GM18505 (cell line): ENCODE data around the gene FGR.

ENCODE experiments used
- ATAC-seq: cut with Tn5 transposase; IDR thresholded peaks from one replicate; pipeline ENCODE4 v1.9.1; 2021; ENCODE audit not compliant: unreplicated experiment
- POLR2A ChIP-seq: IDR thresholded peaks from 4 replicates; pipeline ENCODE4 v1.6.1; 2011; ENCODE audit warnings: borderline replicate concordance; ENCODE audit not compliant: insufficient read depth, insufficient read length; ENCODE audit errors: extremely low read depth

The FGR gene

DNA sequence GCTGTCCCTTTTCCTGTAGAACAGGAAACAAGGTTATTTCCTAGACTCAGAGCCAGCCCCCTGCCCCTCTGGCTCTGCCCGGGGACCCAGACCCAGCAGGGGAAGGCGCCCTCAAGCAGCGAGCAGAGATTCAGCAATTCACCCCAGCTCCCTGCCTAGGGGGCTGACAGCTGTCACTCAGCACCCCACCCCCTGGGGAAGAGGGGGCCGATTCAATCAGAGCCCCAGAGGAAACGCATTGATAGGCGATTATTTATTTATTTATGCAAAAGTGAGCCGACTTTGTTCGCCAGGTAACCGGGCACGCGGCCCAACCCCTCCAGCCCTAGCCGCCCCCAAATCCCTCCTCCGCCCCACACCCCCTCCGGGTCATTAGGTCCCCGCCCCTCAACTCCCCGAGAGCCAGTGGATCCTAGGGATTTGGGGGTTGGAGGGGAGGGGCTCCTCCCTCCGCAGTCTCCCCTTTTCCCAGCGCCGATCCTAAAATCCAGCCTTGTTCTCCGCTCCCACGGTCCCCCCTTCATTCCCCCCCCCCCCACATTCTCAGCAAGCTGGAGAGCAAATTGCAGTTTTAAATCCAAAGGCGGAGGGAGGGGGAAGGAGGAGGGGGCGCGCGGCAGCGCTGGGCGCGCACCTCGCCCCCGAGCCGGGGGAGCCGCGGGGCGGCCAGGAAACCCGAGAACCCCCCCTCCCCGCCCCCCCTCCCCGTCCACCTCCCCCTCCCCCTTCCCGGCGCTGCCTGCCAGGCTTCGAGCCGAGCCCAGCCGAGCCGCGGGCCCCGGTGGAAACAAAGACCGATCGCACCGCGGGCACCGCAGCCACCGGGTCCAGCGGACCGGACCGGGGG lies 32.3 kb downstream of the FGR start:
- TF ChIP-seq POLR2A = no peak
- no peak for ATAC-seq

DNA sequence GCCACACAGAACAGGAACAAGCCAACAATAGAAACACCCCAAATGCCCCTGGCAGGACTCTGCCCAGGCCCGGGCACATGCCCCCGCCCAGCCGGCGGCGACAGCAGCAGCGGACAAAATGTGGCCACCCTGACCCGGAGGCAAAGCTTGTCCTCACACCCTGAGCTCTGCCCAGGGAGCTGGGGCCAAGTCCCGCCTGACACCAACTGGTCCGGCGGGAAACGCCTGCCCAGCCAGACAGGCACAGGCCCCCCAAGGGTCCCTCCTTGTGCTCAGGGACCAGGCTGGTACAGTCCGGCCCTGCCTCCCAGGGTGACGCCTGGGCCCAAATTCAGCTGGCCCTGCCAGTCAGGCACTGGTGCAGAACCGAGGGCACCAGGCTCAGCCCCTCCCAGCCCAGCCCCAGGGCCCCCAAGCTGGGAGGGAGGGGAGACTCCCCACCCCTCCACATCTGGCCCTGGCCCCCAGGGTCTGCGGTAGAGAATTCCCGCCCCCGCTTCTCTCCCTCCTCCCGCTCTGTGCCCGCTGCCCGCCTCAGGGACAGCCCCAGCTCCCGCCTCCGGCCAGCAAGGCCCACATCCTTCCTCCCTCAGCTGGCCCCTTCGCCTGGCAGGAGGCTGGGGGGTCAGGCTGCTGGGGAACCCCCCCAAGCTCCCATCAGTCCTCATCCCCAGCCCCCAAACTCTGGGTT lies 33.1 kb downstream of the FGR start:
- no peak for ATAC-seq
- no peak for TF ChIP-seq POLR2A

DNA sequence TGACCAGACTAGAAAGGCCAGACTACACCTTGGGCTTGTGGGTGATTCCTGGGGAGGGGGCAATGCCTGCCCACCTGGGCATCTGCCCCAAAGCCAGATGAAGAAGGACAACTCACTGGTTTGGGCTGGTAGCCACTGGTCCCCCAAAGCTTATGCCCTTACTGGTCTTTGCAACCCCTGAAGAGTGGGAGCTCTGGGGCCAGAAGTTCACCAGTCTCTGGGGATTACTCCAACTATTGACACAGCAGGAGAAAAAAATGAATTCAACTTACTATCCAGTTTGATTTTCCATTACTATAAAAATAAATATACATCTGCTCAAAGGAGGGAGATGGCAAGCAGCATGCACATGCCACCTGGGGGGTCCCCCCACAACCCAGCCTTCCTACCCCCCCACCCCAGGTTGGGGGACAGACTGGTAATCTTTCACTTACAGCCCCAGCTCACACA lies 33.6 kb downstream of the FGR start:
- ATAC-seq = no peak
- no peak for TF ChIP-seq POLR2A

DNA sequence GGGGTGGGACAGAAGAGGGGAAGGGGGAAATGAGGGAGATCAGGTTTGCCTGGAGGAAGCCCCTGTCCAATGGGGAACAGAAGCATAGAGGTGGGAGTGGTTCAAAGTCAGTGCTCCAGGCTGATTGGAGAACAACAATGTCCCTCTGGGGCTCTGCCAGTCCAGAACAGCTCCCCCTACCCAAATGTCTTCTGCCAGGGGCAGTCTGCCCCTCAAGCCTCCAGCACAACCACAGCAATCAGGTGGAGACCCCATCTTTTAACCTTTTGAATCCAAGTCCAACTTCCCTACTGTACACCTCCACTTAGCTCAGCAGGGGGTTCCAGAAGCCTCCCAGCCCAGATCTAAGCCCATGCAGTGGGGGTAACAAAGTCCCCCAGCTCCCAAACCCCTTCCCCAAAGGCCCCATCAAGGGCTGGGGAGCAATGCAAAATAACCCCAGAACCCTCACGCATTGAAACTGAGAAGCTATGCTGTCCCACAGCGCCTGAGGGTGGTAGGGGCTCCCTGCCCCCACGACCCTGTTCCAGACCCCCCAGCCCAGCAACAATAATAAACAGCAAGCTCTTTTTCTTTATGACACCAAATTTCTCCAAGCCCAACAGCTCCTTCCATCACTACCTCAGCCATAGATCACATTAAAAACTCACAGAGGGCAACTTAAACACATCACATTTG lies 34.3 kb downstream of the FGR start:
- TF ChIP-seq POLR2A = no peak
- no peak for ATAC-seq

DNA sequence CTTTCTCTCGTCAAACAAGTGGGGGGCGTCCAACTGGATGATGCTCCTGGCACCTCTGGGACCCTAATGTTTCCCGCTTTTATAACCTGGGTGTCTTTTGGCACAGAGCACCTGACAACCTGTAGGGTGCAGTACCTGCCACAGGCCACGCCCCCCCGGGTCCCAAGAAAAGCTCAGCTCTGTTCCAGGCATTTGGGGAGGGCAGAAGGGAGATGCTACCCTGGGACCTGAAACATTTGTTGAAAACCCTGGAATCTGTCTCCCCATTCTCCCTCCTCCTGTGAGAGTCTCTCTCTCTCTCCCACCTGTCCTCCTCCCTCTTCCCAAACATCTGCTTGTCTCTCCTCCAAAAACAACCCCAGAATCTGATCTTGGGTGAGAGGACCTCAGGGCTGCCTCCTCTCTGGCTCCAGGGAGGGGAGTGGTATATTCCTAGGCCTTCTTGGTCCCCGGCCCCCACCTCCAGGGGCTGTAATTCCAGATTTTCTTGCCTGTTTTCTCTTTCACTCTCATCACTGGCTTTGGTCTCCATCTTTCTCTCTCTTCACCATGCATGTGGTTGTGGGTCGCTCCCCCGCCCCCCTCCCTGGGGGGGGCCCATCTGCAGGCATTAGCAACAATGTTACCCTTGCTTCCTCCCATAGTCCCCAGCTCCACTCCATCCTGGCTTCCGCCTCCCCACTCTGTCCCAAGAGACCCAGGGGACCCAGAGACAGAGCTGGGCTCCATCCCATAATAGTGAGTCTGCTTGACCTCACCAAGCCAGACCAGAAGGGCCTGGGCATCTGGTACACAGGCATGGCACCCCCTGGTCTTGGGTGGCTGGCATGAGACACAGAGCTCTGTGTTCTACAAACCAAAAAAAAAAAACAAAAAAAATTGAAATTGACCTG lies 35.1 kb downstream of the FGR start:
- ATAC-seq = no peak

DNA sequence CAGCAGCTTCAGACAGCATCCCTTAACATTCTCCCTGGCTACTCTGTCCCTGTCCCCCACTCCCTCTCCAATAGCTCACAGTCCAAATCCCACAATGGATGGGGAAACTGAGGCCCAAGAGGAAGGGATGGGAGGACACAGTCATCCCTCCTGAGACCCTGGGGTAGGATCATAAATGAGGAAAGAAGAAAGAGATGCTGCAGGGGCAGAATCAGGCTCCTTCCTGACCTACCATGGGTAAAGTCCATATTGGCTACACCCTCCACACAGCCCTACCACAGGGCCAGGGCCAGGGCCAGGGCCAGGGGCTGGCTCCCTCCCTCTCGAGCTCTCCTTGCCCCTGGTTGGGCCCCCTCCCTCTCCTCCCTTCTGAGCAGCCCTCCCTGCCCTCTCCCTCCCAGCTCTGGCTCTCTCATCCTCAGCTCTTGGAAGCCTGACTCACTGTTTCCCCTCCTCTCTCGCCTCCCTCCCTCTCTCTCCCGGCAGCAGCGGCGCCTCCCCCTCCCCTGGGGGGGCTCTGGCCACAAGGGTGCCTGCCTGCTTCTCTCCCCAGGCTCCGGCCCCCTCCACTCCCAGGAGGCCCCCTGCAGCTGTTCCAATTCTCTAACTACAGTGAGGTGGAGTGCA lies 36.0 kb downstream of the FGR start:
- TF ChIP-seq POLR2A = no peak

More for the DNA sequence above, 35.1 kb downstream of the FGR start:
- no peak for TF ChIP-seq POLR2A

DNA sequence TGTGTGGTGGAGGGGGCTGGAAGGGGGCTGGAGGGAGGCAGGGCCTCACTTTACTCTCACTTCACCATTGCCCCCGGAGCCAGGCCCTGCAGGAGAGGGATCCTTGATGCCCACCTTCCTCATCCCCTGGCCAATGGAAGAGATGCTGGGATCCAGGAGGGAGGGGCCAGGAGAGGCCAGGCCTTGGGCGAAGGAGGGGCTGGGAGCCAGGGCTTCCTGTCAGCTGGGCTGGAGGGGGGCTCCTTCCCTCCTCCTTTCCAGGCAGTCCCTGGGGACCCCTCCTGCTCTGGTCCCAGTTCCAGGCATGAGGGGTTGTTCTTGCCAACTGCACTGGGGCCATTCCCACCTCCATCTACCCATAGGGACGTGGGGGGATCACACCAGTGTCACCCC lies 36.7 kb downstream of the FGR start:
- no peak for ATAC-seq

More for the DNA sequence above, 36.0 kb downstream of the FGR start:
- ATAC-seq = no peak

DNA sequence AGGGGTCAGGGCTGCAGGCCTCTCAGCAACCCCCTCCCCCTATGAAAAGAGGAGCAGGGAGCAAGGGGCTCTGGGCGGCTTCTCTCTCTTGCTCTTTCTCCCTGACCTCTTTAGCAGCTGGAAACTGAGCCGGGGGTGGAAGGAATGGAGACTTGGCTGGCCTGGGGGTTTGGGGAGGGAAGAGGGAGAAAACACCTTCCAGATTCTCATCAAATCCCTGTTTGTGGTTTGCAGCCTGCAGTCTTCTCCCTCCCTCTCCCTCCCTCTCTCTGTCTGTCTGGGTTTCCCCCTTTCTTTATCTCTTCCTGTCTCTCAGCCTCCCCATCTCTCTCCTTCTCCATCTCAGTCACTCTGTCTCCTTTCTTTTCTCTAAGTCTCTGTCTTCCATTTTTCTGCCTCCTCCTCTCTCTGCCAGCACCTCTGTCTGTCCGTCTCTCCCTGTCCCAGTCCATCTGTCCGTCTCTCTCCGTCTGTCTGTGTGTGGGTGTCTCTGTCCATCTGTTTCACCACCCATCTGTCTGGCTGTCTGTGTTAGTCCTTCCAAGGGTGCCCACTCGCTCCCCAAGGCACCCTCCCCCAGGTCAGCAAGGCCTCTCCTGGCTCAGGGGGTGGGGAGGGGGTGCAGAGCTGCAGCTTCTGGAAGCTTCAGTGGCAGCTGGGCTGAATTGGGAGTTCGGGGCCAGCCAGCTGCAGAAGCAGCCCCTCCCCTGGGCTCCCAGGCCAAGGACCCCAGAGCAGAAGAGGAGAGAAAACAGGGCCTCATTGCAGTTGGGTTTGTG lies 37.3 kb downstream of the FGR start:
- no peak for TF ChIP-seq POLR2A
- ATAC-seq = no peak

More for the DNA sequence above, 36.7 kb downstream of the FGR start:
- TF ChIP-seq POLR2A = no peak

DNA sequence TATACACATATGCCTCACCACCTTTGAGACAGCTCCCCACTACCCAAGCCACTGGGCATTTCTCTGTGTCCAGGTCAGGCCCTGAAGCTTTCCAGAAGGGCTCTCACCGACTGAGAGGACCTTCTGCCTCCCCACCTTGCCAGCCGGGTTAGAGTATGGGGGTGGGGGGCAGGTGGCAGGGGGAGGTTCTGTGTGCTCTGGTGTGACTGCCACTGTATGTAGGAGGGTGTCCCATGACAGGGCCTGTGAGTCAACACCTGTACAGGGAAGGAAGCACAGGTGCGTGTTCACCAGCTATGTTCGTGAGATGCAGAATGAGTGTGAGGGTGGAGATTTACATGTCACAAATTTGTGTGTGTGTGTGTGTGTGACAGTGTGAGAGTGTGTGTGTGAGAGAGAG lies 38.0 kb downstream of the FGR start:
- ATAC-seq = no peak
- no peak for TF ChIP-seq POLR2A

DNA sequence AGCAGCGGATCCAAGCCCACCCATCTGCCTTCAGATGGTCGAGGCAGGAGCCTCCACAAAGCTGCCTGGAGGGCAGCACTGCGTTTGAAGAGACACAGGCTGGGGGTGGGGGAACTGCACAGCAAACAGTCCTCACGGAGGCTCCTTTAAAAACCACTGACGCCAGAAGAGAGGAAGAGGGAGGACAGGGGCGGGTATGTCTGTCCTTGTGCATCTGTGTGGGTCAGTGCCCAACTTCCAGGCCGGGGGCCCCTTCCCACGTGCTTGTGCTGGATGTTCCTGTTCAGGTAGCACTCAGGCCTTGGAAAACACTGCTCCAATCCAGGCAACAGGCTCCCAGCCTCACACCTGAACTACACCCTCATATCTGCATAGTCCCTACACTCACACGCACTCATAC lies 38.7 kb downstream of the FGR start:
- TF ChIP-seq POLR2A = no peak
- no peak for ATAC-seq

DNA sequence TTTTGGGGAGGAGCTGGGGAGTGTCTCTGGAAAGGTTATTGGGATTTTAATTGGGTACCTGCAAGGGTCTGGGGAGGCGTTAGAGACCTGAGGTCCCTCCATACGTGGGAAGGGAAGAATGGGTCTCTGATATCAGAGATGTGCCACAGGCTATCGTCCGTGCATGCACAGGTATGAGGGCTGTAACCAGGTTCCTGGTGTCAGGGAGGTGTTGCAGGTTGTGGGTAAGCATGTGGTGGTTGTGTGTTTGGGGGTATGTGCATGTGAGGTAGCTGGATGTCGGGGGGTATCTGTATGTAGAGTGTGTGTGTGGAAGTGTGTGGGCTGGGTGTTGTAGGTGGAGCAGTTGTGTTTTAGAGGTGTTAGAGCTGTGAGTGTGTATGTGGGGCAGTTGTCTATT lies 39.4 kb downstream of the FGR start:
- ATAC-seq = no peak
- TF ChIP-seq POLR2A = no peak
